K562 (cell line): ENCODE data around the gene SLC26A8. TPM values are rescaled to one million over a fixed set of nuclear protein-coding genes. Genes with fewer than 3 reads are reported as not detected.

Source experiments
- ATAC-seq: fragments of 200-7000 bp; cut with Tn5 transposase; 3 replicates; pipeline ENCODE4 v1.9.1; 2020; ENCODE audit warnings: moderate library complexity
- BruUV-seq: library from RNA; stranded (reverse); fragments of 400-500 nt; replicated peaks from 2 replicates; lab custom pipeline; 2021; lab: Mats Ljungman, UMichigan
- CTCF ChIA-PET: fragments of 300-600 bp; formaldehyde crosslinking; extraction: SDS; loops from one replicate; lab custom pipeline; 2021; ENCODE audit warnings: low intra/inter-chr PET ratio; lab: Yijun Ruan, JAX
- POLR2A ChIA-PET: fragments of 300-600, 350-650 bp; sonication (Branson Sonifier 250); formaldehyde crosslinking; extraction: SDS; loops from one replicate; lab custom pipeline; 2021; ENCODE audit warnings: antibody characterized with exemption, inconsistent platforms; lab: Yijun Ruan, JAX
- DNase-seq, 4 experiments: peaks; one replicate each; pipeline versions ENCODE4 v3.0.0 to v3.0.0-alpha.2; 2011 to 2018; ENCODE audit warnings: low spot score in 3 of 4, mixed read lengths in 3 of 4; ENCODE audit errors: extremely low read depth in 1 of 4
- FAIRE-seq: peaks from 2 replicates; lab custom pipeline; 2011; peaks lifted over from hg19 to GRCh38; lab: Jason Lieb, UNC
- H2AFZ ChIP-seq: 2 replicates; pipeline ENCODE4 v1.6.0; 2011; ENCODE audit warnings: low read depth, low read length, control low read depth, inconsistent platforms
- H3K27ac ChIP-seq: fragments of 200-600 bp; 3 replicates; pipeline ENCODE4 v1.8.0; 2011; ENCODE audit warnings: low read depth, mild to moderate bottlenecking, control low read depth, inconsistent platforms, low read length, moderate library complexity, mixed read lengths; ENCODE audit errors: extremely low read depth
- H3K27me3 ChIP-seq, 2 experiments: fragments of 300-600 bp in 1 of 2; 2 replicates in 1 of 2; 3 replicates in 1 of 2; pipeline versions ENCODE4 v1.6.0 to v1.8.0; 2011; ENCODE audit warnings: inconsistent platforms in 2 of 2, low read length in 2 of 2, mild to moderate bottlenecking in 1 of 2, mixed read lengths in 1 of 2, moderate library complexity in 1 of 2; ENCODE audit not compliant: control insufficient read depth in 2 of 2, insufficient read depth in 2 of 2
- H3K36me3 ChIP-seq: fragments of 300-600 bp; 3 replicates; pipeline ENCODE4 v1.8.0; 2011; ENCODE audit warnings: mild to moderate bottlenecking, low read length, inconsistent platforms; ENCODE audit not compliant: control insufficient read depth, insufficient read depth
- H3K4me1 ChIP-seq, 2 experiments: fragments of 200-600 bp in 1 of 2; replicated peaks in 1 of 2; 2 replicates in 1 of 2; 3 replicates in 1 of 2; pipeline versions ENCODE4 v1.5.1 to v1.8.0; 2011; ENCODE audit warnings: inconsistent platforms in 2 of 2, low read length in 2 of 2, mild to moderate bottlenecking in 1 of 2, mixed read lengths in 1 of 2, moderate library complexity in 1 of 2; ENCODE audit not compliant: control insufficient read depth in 2 of 2, insufficient read depth in 2 of 2
- H3K4me2 ChIP-seq: 2 replicates; pipeline ENCODE4 v1.6.1; 2011; ENCODE audit warnings: low read length, control low read depth, inconsistent platforms, mixed read lengths; ENCODE audit not compliant: insufficient read depth
- H3K4me3 ChIP-seq: fragments of 200-600 bp; sonication (generic), shearing (Covaris generic); 2 replicates; pipeline ENCODE4 v1.5.1; 2016; ENCODE audit warnings: control low read depth, inconsistent platforms
- H3K79me2 ChIP-seq: fragments of 200-600 bp; 3 replicates; pipeline ENCODE4 v1.8.0; 2011; ENCODE audit warnings: low read length, inconsistent platforms; ENCODE audit not compliant: control insufficient read depth, insufficient read depth
- H3K9ac ChIP-seq, 2 experiments: 2 replicates each; pipeline versions ENCODE4 v1.6.0 to v1.6.1; 2011; ENCODE audit warnings: low read depth in 2 of 2, low read length in 2 of 2, control low read depth in 1 of 2, inconsistent platforms in 1 of 2, mild to moderate bottlenecking in 1 of 2, mixed read lengths in 1 of 2; ENCODE audit not compliant: insufficient read depth in 1 of 2
- H3K9me1 ChIP-seq: one replicate; pipeline ENCODE4 v1.6.0; 2011; ENCODE audit warnings: inconsistent platforms, mild to moderate bottlenecking, low read length, moderate library complexity; ENCODE audit not compliant: control insufficient read depth, insufficient read depth
- H3K9me3 ChIP-seq: replicated peaks from 2 replicates; pipeline ENCODE4 v1.5.1; 2011; ENCODE audit warnings: low read depth, low read length, inconsistent platforms; ENCODE audit not compliant: control insufficient read depth, insufficient read depth
- H4K20me1 ChIP-seq: replicated peaks from 2 replicates; pipeline ENCODE4 v1.6.1; 2011; ENCODE audit warnings: low read length, inconsistent platforms, mixed read lengths; ENCODE audit not compliant: control insufficient read depth, insufficient read depth
- FUS ChIP-seq: fragments of 200-400 bp; formaldehyde crosslinking; optimal IDR thresholded peaks from 2 replicates; pipeline ENCODE3; 2017; ENCODE audit warnings: low read depth, low read length
- WGBS: fragments of 100-300 bp; shearing (Covaris generic); methylation state at CpG from one replicate; pipeline ENCODE4 v1.1.6; 2016; ENCODE audit warnings: low coverage, mixed read lengths; ENCODE audit not compliant: insufficient coverage; ENCODE audit errors: missing lambda C conversion rate; 5-methylcytosine and 5-hydroxymethylcytosine counted together
- in situ Hi-C: fragments of 300-500 bp; cut with MboI; formaldehyde crosslinking; loops from 4 replicates; pipeline ENCODE4 v1.15.0; 2018; ENCODE audit warnings: inconsistent platforms, mixed read lengths
- intact Hi-C: fragments of 100-400 bp; cut with micrococcal nuclease; formaldehyde crosslinking; loops from 2 replicates; pipeline ENCODE4 v1.14.2; 2022
- polyA plus RNA-seq, 8 experiments: library from polyadenylated mRNA; depleted of rRNA in 4 of 8; stranded (reverse) in 5 of 8; unstranded in 3 of 8; fragments of >200 nt; fragmentation: Nextera tagmentation in 2 of 8; fragmentation: Illumina TruSeq in 1 of 8; extraction: Ambion mirVana in 2 of 8; extraction: Trizol in 1 of 8; gene quantifications; 2 replicates each; pipeline versions ENCODE4 v1.2.1 to v1.2.3, GENCODE V29; 2011 to 2014; ENCODE audit warnings: inconsistent platforms in 1 of 8, missing spikeins in 1 of 8
- total RNA-seq, 7 experiments: library from RNA; depleted of rRNA in 6 of 7; stranded (reverse); fragments of >200 nt in 6 of 7; fragmentation: Illumina TruSeq in 2 of 7; extraction: Trizol in 2 of 7; gene quantifications; 2 replicates each; pipeline versions ENCODE4 v1.2.1 to v1.2.3, GENCODE V29; 2011 to 2021; ENCODE audit warnings: low replicate concordance in 1 of 7
- TF ChIP-seq, protein P1 (sequence below): fragments of 450-650 bp; IDR thresholded peaks from 2 replicates; pipeline ENCODE4 v1.6.1; 2018; ENCODE audit not compliant: partially characterized antibody

SLC26A8 gene
- total and polyA plus RNA-seq, 9 of the 15 experiments (the other 6 are each of a cell fraction or from before 2014, with no cell fraction given), result not detected

DNA sequence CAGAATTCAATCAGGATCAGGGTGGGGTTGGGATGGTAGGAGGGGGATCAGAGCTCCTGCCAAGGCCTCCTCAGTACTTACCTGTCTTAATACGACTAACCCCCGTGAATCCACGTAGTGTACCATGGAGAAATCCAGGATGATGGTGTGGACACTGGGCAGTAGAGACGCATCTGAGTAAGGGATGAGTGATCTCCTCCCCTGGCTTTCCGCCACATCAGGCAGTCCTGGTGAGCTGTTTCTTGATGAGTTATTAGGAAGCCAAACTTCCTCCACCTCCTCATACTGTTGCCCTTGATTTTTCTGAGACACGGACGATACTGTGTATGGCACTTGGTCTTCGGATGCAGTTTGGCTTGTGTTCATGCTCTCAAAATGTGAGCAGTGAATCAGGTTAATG is 69.4 kb downstream of the SLC26A8 start:
- H3K9ac ChIP-seq, result no peak overlapping the region
- no peak overlapping the region for H3K4me2 ChIP-seq
- WGBS, result 29% methylated on average over 8 of the region's 8 CpGs
- peak; percentile 67 for FAIRE-seq
- 0 out of 2 replicates have a peak overlapping the region, but pooled peaks have one; percentile 2 for H2AFZ ChIP-seq
- H3K4me1 ChIP-seq, result no peaks in the 10 kb centered on the region
- no peaks in the 10 kb centered on the region for H3K36me3 ChIP-seq
- POLR2A ChIA-PET, result interaction anchor here (0.5 to 1.4 kb wide), 5 partner anchors 18 to 416 kb away, joined by 3 to 7 read pairs (median 3); no protein-coding TSS in a partner anchor
- intact Hi-C loops (loop anchor here (5.0 to 10.0 kb wide), 4 partner anchors 142 to 660 kb away; partner anchors contain the start of gene DEF6), in situ Hi-C loops (no loop called here)
- no peaks in the 10 kb centered on the region for H4K20me1 ChIP-seq
- no peak for DNase-seq
- peaks cover 32 to 35% of the 10 kb centered on the region in 2 experiments for H3K27me3 ChIP-seq
- H3K9me3 ChIP-seq, result no peaks in the 10 kb centered on the region
- H3K79me2 ChIP-seq, result no peaks in the 10 kb centered on the region
- CTCF ChIA-PET, result interaction anchor here (0.5 kb wide), 1 partner anchor 880 kb away, joined by 6 read pairs; no protein-coding TSS in a partner anchor
- no peak overlapping the region for H3K4me3 ChIP-seq
- no peak overlapping the region for H3K27ac ChIP-seq
- no peaks in the 10 kb centered on the region for H3K9me1 ChIP-seq
- no peak for TF ChIP-seq FUS
- TF ChIP-seq, protein P1, sequence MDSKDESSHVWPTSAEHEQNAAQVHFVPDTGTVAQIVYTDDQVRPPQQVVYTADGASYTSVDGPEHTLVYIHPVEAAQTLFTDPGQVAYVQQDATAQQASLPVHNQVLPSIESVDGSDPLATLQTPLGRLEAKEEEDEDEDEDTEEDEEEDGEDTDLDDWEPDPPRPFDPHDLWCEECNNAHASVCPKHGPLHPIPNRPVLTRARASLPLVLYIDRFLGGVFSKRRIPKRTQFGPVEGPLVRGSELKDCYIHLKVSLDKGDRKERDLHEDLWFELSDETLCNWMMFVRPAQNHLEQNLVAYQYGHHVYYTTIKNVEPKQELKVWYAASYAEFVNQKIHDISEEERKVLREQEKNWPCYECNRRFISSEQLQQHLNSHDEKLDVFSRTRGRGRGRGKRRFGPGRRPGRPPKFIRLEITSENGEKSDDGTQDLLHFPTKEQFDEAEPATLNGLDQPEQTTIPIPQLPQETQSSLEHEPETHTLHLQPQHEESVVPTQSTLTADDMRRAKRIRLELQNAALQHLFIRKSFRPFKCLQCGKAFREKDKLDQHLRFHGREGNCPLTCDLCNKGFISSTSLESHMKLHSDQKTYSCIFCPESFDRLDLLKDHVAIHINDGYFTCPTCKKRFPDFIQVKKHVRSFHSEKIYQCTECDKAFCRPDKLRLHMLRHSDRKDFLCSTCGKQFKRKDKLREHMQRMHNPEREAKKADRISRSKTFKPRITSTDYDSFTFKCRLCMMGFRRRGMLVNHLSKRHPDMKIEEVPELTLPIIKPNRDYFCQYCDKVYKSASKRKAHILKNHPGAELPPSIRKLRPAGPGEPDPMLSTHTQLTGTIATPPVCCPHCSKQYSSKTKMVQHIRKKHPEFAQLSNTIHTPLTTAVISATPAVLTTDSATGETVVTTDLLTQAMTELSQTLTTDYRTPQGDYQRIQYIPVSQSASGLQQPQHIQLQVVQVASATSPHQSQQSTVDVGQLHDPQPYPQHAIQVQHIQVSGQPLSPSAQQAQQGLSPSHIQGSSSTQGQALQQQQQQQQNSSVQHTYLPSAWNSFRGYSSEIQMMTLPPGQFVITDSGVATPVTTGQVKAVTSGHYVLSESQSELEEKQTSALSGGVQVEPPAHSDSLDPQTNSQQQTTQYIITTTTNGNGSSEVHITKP, result peak; percentile 20
- no peak; the same call in 2 of the 3 replicates for ATAC-seq
- BruUV-seq, result no TSS peak
